Parathyroid adenoma (tissue), 2 donors: ENCODE data around the gene LRTM1.

Experiments
- H2AFZ ChIP-seq: fragments of 300-600 bp; sonication (generic); one replicate; pipeline ENCODE4 v1.7.0; 2017; ENCODE audit warnings: antibody characterized with exemption, mild to moderate bottlenecking
- H3K27ac ChIP-seq: fragments of 300-600 bp; sonication (generic); one replicate; pipeline ENCODE4 v1.7.0; 2017
- H3K27me3 ChIP-seq: fragments of 300-600 bp; sonication (generic); one replicate; pipeline ENCODE4 v1.7.0; 2017; ENCODE audit warnings: low read length; ENCODE audit not compliant: control insufficient read depth, insufficient read depth
- H3K36me3 ChIP-seq: fragments of 300-600 bp; sonication (generic); one replicate; pipeline ENCODE4 v1.7.0; 2017; ENCODE audit warnings: low read length; ENCODE audit not compliant: control insufficient read depth, insufficient read depth
- H3K4me1 ChIP-seq: fragments of 300-600 bp; sonication (generic); one replicate; pipeline ENCODE4 v1.7.0; 2017; ENCODE audit warnings: control low read depth
- H3K4me2 ChIP-seq: fragments of 300-600 bp; sonication (generic); one replicate; pipeline ENCODE4 v1.7.0; 2017; ENCODE audit warnings: low read length
- H3K4me3 ChIP-seq: fragments of 300-600 bp; sonication (generic); one replicate; pipeline ENCODE4 v1.7.0; 2017; ENCODE audit warnings: low read depth, low read length
- H3K79me2 ChIP-seq: fragments of 300-600 bp; sonication (generic); one replicate; pipeline ENCODE4 v1.7.0; 2017; ENCODE audit warnings: control low read depth
- H3K9ac ChIP-seq: fragments of 300-600 bp; sonication (generic); one replicate; pipeline ENCODE4 v1.7.0; 2017; ENCODE audit warnings: mild to moderate bottlenecking
- H3K9me3 ChIP-seq: fragments of 300-600 bp; sonication (generic); one replicate; pipeline ENCODE4 v1.7.0; 2017; ENCODE audit warnings: low read length; ENCODE audit not compliant: control insufficient read depth
- CTCF ChIP-seq: fragments of 300-600 bp; sonication (generic); IDR thresholded peaks from one replicate; pipeline ENCODE4 v1.7.0; 2017; ENCODE audit warnings: antibody characterized with exemption, mild to moderate bottlenecking
- donor health status: primary hyperparathyroidism.

The LRTM1 gene

GRCh38 chr3:54897028-54897711, 30.7 kb downstream of the LRTM1 start:
- no peak overlapping the region for H2AFZ ChIP-seq
- no peaks in the 10 kb centered on the region for H3K9me3 ChIP-seq
- no peak overlapping the region for H3K27ac ChIP-seq
- H3K4me2 ChIP-seq: no peak overlapping the region
- H3K9ac ChIP-seq: no peak overlapping the region
- no peaks in the 10 kb centered on the region for H3K27me3 ChIP-seq
- no peaks in the 10 kb centered on the region for H3K4me1 ChIP-seq
- no peaks in the 10 kb centered on the region for H3K79me2 ChIP-seq
- H3K4me3 ChIP-seq: no peak overlapping the region
- no peaks in the 10 kb centered on the region for H3K36me3 ChIP-seq
- no peak for TF ChIP-seq CTCF

GRCh38 chr3:54895613-54896012, 32.2 kb downstream of the LRTM1 start:
- no peak for TF ChIP-seq CTCF
- H3K79me2 ChIP-seq: no peaks in the 10 kb centered on the region
- no peak overlapping the region for H3K4me2 ChIP-seq
- H3K27me3 ChIP-seq: no peaks in the 10 kb centered on the region
- no peak overlapping the region for H3K4me3 ChIP-seq
- H2AFZ ChIP-seq: no peak overlapping the region
- no peaks in the 10 kb centered on the region for H3K36me3 ChIP-seq
- peaks cover 4% of the 10 kb centered on the region for H3K4me1 ChIP-seq
- no peak overlapping the region for H3K27ac ChIP-seq
- no peak overlapping the region for H3K9ac ChIP-seq
- H3K9me3 ChIP-seq: no peaks in the 10 kb centered on the region

- no peak overlapping the region for H3K4me2 ChIP-seq
- no peak overlapping the region for H3K9ac ChIP-seq
- H3K4me3 ChIP-seq: no peak overlapping the region
- H3K79me2 ChIP-seq: no peaks in the 10 kb centered on the region
- peak overlapping the region; percentile 65 for H2AFZ ChIP-seq
- no peaks in the 10 kb centered on the region for H3K9me3 ChIP-seq
- no peaks in the 10 kb centered on the region for H3K36me3 ChIP-seq
- H3K4me1 ChIP-seq: peaks cover 4% of the 10 kb centered on the region
- no peaks in the 10 kb centered on the region for H3K27me3 ChIP-seq
- peak overlapping the region; percentile 51 for H3K27ac ChIP-seq
- TF ChIP-seq CTCF: no peak
Measured at GRCh38 chr3:54892168-54892567, 35.7 kb downstream of the LRTM1 start.

GRCh38 chr3:54891540-54891897, 36.3 kb downstream of the LRTM1 start:
- Histone ChIP-seq H3K9ac (no peak overlapping the region), H2AFZ (peak overlapping the region; percentile 65), H3K4me2 (no peak overlapping the region), H3K4me1 (peaks cover 4% of the 10 kb centered on the region), H3K79me2 (no peaks in the 10 kb centered on the region), H3K27me3 (no peaks in the 10 kb centered on the region), H3K36me3 (no peaks in the 10 kb centered on the region), H3K9me3 (no peaks in the 10 kb centered on the region), H3K27ac (peak overlapping the region; percentile 51), H3K4me3 (no peak overlapping the region)
- peak; percentile 61 for TF ChIP-seq CTCF

GRCh38 chr3:54889731-54890130, 38.1 kb downstream of the LRTM1 start:
- Histone ChIP-seq H3K27ac (no peak overlapping the region), H2AFZ (no peak overlapping the region), H3K9me3 (no peaks in the 10 kb centered on the region), H3K9ac (no peak overlapping the region), H3K4me2 (no peak overlapping the region), H3K79me2 (no peaks in the 10 kb centered on the region), H3K36me3 (no peaks in the 10 kb centered on the region), H3K27me3 (no peaks in the 10 kb centered on the region), H3K4me3 (no peak overlapping the region), H3K4me1 (peaks cover 4% of the 10 kb centered on the region)
- no peak for TF ChIP-seq CTCF
